Measurements from ENCODE around the gene CST9.
"Not testable (repeated sequence)": the region's sequence is repeated elsewhere in the genome, so short reads cannot be mapped to it uniquely, and the experiment has no call there.

The CST9 gene

GRCh38 chr20:23587631-23588030 lies 18.1 kb downstream of the CST9 start:
- DNase-seq (ENCODE audit: low read depth in 2 of 2): no peak

- no peak for DNase-seq (ENCODE audit: low read depth in 2 of 2)
Measured at GRCh38 chr20:23586735-23587525, 18.8 kb downstream of the CST9 start.

GRCh38 chr20:23585808-23586734 lies 19.6 kb downstream of the CST9 start:
- DNase-seq (ENCODE audit: low read depth in 2 of 2): no peak

GRCh38 chr20:23585449-23585807 lies 20.3 kb downstream of the CST9 start:
- DNase-seq (ENCODE audit: low read depth in 2 of 2): no peak

GRCh38 chr20:23584434-23585199 lies 21.1 kb downstream of the CST9 start:
- DNase-seq (ENCODE audit: low read depth in 2 of 2): no peak

- no peak for DNase-seq (ENCODE audit: low read depth in 2 of 2)
Measured at GRCh38 chr20:23583526-23583925, 22.2 kb downstream of the CST9 start.

GRCh38 chr20:23582293-23582692 lies 23.4 kb downstream of the CST9 start:
- no peak for DNase-seq (ENCODE audit: low read depth in 2 of 2)

GRCh38 chr20:23581833-23582232 lies 23.9 kb downstream of the CST9 start:
- DNase-seq (ENCODE audit: low read depth in 2 of 2): not testable (repeated sequence)

GRCh38 chr20:23574977-23575376 lies 30.7 kb downstream of the CST9 start:
- no peak for DNase-seq (ENCODE audit: low read depth in 2 of 2)

GRCh38 chr20:23570178-23570760 lies 35.4 kb downstream of the CST9 start:
- no peak for DNase-seq (ENCODE audit: low read depth in 2 of 2)

- DNase-seq (ENCODE audit: low read depth in 2 of 2): no peak
Measured at GRCh38 chr20:23569570-23569969, 36.1 kb downstream of the CST9 start.

GRCh38 chr20:23568971-23569330 lies 36.8 kb downstream of the CST9 start:
- no peak for DNase-seq (ENCODE audit: low read depth in 2 of 2)

GRCh38 chr20:23568320-23568970 lies 37.3 kb downstream of the CST9 start, which contains the start of gene CST9L:
CST9L (minus strand) TSS chr20:23568484; CDS start chr20:23568450, 34 bp downstream.
- DNase-seq (ENCODE audit: low read depth in 2 of 2): no peak

- DNase-seq (ENCODE audit: low read depth in 2 of 2): no peak
Measured at GRCh38 chr20:23566199-23566932, 39.4 kb downstream of the CST9 start.

- DNase-seq (ENCODE audit: low read depth in 2 of 2): no peak
Measured at GRCh38 chr20:23565503-23566045, 40.1 kb downstream of the CST9 start.

GRCh38 chr20:23564927-23565326 lies 40.8 kb downstream of the CST9 start:
- no peak for DNase-seq (ENCODE audit: low read depth in 2 of 2)

GRCh38 chr20:23562721-23563342 lies 42.9 kb downstream of the CST9 start:
- DNase-seq (ENCODE audit: low read depth in 2 of 2): no peak

- no peak for DNase-seq (ENCODE audit: low read depth in 2 of 2)
Measured at GRCh38 chr20:23554401-23554800, 51.3 kb downstream of the CST9 start.

Data from stimulated activated CD4-positive, alpha-beta T cell treated with anti-CD3 and anti-CD28 coated beads, Interleukin-12 subunit alpha, Interleukin-12 subunit beta, amount 100 ng/mL, for 24 hours (primary cell).